GM19193 (cell line): Measurements from ENCODE around the gene COP1.

Source experiments
- POLR2A ChIP-seq: IDR thresholded peaks from 4 replicates; pipeline ENCODE4 v1.6.1; 2011; ENCODE audit not compliant: insufficient read depth, insufficient read length; ENCODE audit errors: extremely low read depth

Gene COP1

GRCh38 chr1:175918364-175918801, 288.7 kb downstream of the COP1 start:
- TF ChIP-seq POLR2A = no peak

- no peak for TF ChIP-seq POLR2A
Observed at GRCh38 chr1:175914115-175914514, 293.0 kb downstream of the COP1 start.

GRCh38 chr1:175911138-175911537, 295.9 kb downstream of the COP1 start:
- TF ChIP-seq POLR2A = no peak

- TF ChIP-seq POLR2A = no peak
Observed at GRCh38 chr1:175906370-175906769, 300.7 kb downstream of the COP1 start.

GRCh38 chr1:175904808-175905207, 302.3 kb downstream of the COP1 start:
- TF ChIP-seq POLR2A = no peak

- no peak for TF ChIP-seq POLR2A
Observed at GRCh38 chr1:175902281-175902680, 304.8 kb downstream of the COP1 start.

- TF ChIP-seq POLR2A = no peak
Observed at GRCh38 chr1:175901076-175901836, 305.8 kb downstream of the COP1 start.

- no peak for TF ChIP-seq POLR2A
Observed at GRCh38 chr1:175900171-175900570, 306.9 kb downstream of the COP1 start.

- no peak for TF ChIP-seq POLR2A
Observed at GRCh38 chr1:175895966-175896365, 311.1 kb downstream of the COP1 start.
